Measurements from ENCODE around the gene CCSER1. TPM values are rescaled to one million over a fixed set of nuclear protein-coding genes. Genes with fewer than 3 reads are reported as not detected.
"Not testable (repeated sequence)": the region's sequence is repeated elsewhere in the genome, so short reads cannot be mapped to it uniquely, and the experiment has no call there.

The CCSER1 gene
- total RNA-seq, 2 experiments from 2014 or later: not detected

GRCh38 chr4:91123742-91124141, 996.5 kb downstream of the CCSER1 start:
- H3K27ac Mint-ChIP-seq: no peak overlapping the region
- H3K9me3 Mint-ChIP-seq: no peaks in the 10 kb centered on the region
- no peak for ATAC-seq
- no peaks in the 10 kb centered on the region for H3K36me3 Mint-ChIP-seq (ENCODE audit: low read depth)
- TF ChIP-seq, protein P1, sequence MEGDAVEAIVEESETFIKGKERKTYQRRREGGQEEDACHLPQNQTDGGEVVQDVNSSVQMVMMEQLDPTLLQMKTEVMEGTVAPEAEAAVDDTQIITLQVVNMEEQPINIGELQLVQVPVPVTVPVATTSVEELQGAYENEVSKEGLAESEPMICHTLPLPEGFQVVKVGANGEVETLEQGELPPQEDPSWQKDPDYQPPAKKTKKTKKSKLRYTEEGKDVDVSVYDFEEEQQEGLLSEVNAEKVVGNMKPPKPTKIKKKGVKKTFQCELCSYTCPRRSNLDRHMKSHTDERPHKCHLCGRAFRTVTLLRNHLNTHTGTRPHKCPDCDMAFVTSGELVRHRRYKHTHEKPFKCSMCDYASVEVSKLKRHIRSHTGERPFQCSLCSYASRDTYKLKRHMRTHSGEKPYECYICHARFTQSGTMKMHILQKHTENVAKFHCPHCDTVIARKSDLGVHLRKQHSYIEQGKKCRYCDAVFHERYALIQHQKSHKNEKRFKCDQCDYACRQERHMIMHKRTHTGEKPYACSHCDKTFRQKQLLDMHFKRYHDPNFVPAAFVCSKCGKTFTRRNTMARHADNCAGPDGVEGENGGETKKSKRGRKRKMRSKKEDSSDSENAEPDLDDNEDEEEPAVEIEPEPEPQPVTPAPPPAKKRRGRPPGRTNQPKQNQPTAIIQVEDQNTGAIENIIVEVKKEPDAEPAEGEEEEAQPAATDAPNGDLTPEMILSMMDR (IDR thresholded peaks at IDR 0.05): no peak
- ChIA-PET CTCF (no interaction called here), POLR2A (no interaction called here)
- no peak for DNase-seq
- H3K4me3 Mint-ChIP-seq: no peak overlapping the region
- H3K27me3 Mint-ChIP-seq: no peaks in the 10 kb centered on the region
- H3K4me1 Mint-ChIP-seq (ENCODE audit: low read depth): no peaks in the 10 kb centered on the region
- intact Hi-C loops (cut with micrococcal nuclease): no loop called here

DNA sequence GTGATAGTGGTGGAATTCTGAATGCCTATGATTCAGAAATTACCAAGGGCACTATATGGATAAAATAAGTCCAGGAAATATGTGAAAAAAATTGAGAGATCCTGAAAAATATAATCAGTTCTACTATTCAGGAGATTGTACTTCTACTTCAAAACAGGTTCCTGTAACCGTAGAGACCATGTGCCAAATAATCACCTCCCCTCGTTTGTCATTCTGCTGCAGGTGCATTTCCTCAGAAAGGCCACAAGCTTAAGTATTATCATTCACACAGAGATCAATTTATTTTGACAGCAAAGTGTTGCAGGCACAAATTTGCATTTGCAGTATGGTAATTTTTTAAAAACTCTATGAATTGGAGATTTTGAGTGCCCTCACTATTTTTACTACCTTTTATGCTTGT, 1000.0 kb downstream of the CCSER1 start:
- DNase-seq (no peak), ATAC-seq (no peak)
- intact Hi-C loops (cut with micrococcal nuclease): no loop called here
- TF ChIP-seq, protein P1 (IDR thresholded peaks at IDR 0.05): no peak
- Mint-ChIP-seq H3K4me1 (ENCODE audit: low read depth) (no peaks in the 10 kb centered on the region), H3K36me3 (ENCODE audit: low read depth) (no peaks in the 10 kb centered on the region), H3K27me3 (no peaks in the 10 kb centered on the region), H3K9me3 (no peaks in the 10 kb centered on the region), H3K4me3 (no peak overlapping the region), H3K27ac (no peak overlapping the region)
- CTCF ChIA-PET: no interaction called here
- POLR2A ChIA-PET: no interaction called here

- Mint-ChIP-seq H3K27ac (no peak overlapping the region), H3K4me1 (ENCODE audit: low read depth) (no peaks in the 10 kb centered on the region), H3K27me3 (no peaks in the 10 kb centered on the region), H3K4me3 (no peak overlapping the region), H3K36me3 (ENCODE audit: low read depth) (no peaks in the 10 kb centered on the region), H3K9me3 (no peaks in the 10 kb centered on the region)
- TF ChIP-seq, protein P1 (IDR thresholded peaks at IDR 0.05): no peak
- intact Hi-C loops (cut with micrococcal nuclease): no loop called here
- ChIA-PET CTCF (no interaction called here), POLR2A (no interaction called here)
- DNase-seq (no peak), ATAC-seq (no peak)
These were observed 1000.6 kb downstream of the CCSER1 start for GRCh38 chr4:91127831-91128230.

DNA sequence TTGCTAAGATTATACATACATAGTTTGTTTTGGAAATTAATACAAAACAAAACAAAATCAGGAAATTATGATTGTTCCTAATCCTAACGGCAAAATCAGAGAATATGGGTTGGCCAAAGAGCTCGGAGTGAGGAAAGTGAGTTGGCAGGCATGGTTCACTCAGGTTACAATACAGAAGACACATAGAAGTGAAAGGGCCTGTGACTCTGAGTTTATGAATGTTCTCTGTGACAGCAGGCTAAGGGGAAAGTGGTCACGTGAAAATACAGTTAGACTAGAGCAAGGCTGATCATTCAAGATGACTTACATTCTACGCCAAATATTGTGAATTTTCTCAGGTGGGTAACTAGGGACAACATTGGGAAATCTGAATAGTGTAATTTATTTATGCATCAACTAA, 1001.3 kb downstream of the CCSER1 start:
- no peak for ATAC-seq
- H3K4me3 Mint-ChIP-seq: no peak overlapping the region
- H3K9me3 Mint-ChIP-seq: peaks cover 4% of the 10 kb centered on the region
- no peaks in the 10 kb centered on the region for H3K4me1 Mint-ChIP-seq (ENCODE audit: low read depth)
- no peaks in the 10 kb centered on the region for H3K36me3 Mint-ChIP-seq (ENCODE audit: low read depth)
- no peak for DNase-seq
- TF ChIP-seq, protein P1 (IDR thresholded peaks at IDR 0.05): no peak
- H3K27ac Mint-ChIP-seq: no peak overlapping the region
- H3K27me3 Mint-ChIP-seq: no peaks in the 10 kb centered on the region
- ChIA-PET CTCF (no interaction called here), POLR2A (no interaction called here)
- intact Hi-C loops (cut with micrococcal nuclease): no loop called here

GRCh38 chr4:91147067-91147466, 1019.9 kb downstream of the CCSER1 start:
- Mint-ChIP-seq H3K9me3 (peaks cover 16% of the 10 kb centered on the region), H3K4me1 (ENCODE audit: low read depth) (no peaks in the 10 kb centered on the region), H3K36me3 (ENCODE audit: low read depth) (no peaks in the 10 kb centered on the region), H3K27ac (no peak overlapping the region), H3K4me3 (no peak overlapping the region), H3K27me3 (no peaks in the 10 kb centered on the region)
- ChIA-PET CTCF (no interaction called here), POLR2A (no interaction called here)
- TF ChIP-seq, protein P1 (IDR thresholded peaks at IDR 0.05): no peak
- ATAC-seq: no peak
- DNase-seq: no peak
- intact Hi-C loops (cut with micrococcal nuclease): no loop called here

GRCh38 chr4:91154041-91154440, 1026.8 kb downstream of the CCSER1 start:
- H3K27me3 Mint-ChIP-seq; H3K4me3 Mint-ChIP-seq; H3K36me3 Mint-ChIP-seq (ENCODE audit: low read depth); ATAC-seq; H3K4me1 Mint-ChIP-seq (ENCODE audit: low read depth); H3K9me3 Mint-ChIP-seq; DNase-seq; H3K27ac Mint-ChIP-seq; CTCF ChIA-PET; intact Hi-C loops (cut with micrococcal nuclease); POLR2A ChIA-PET: not testable (repeated sequence)

DNA sequence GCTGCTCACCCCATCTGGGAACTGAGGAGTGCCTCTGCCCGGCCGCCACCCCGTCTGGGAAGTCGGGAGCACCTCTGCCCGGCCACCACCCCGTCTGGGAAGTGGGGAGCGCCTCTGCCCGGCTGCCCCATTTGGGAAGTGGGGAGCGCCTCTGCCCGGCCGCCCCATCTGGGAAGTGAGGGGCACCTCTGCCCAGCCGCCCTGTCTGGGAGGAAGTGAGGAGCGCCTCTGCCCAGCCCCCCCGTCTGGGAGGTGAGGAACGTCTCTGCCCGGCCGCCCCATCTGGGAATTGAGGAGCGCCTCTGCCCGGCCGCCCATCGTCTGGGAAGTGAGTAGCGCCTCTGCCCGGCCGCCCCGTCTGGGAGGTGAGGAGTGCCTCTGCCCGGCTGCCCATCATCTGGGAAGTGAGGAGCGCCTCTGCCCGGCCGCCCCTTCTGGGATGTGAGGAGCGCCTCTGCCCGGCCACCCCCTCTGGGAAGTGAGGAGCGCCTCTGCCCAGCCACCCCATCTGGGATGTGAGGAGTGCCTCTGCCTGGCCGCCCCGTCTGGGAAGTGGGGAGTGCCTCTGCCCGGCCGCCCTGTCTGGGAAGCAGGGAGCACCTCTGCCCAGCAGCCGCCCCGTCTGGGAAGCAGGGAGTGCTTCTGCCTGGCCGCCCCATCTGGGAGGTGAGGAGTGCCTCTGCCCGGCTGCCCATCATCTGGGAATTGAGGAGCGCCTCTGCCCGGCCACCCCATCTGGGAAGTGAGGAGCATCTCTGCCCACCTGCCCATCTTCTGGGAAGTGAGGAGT, 1040.9 kb downstream of the CCSER1 start:
- H3K4me3 Mint-ChIP-seq; H3K36me3 Mint-ChIP-seq (ENCODE audit: low read depth); DNase-seq; H3K27me3 Mint-ChIP-seq; CTCF ChIA-PET; H3K4me1 Mint-ChIP-seq (ENCODE audit: low read depth); POLR2A ChIA-PET; ATAC-seq; intact Hi-C loops (cut with micrococcal nuclease); H3K27ac Mint-ChIP-seq: not testable (repeated sequence)
- peaks cover 10% of the 10 kb centered on the region for H3K9me3 Mint-ChIP-seq

All from activated CD8-positive, alpha-beta T cell treated with anti-CD3 and anti-CD28 coated beads for 36 hours (primary cell).